ENCODE data around the gene VPS51.

Gene VPS51

GRCh38 chr11:65111744-65112545 lies 15.9 kb downstream of the VPS51 start, which contains the start of gene TM7SF2:
Gene TM7SF2, plus strand, starts transcription at chr11:65111872. Its CDS starts 144 bp downstream, at chr11:65112016.
- Histone ChIP-seq H4K20me1 (ENCODE audit: insufficient read depth, low read length) (no peaks in the 10 kb centered on the region), H3K9me3 (replicated peaks; ENCODE audit: insufficient read depth, low read length) (no peaks in the 10 kb centered on the region), H3K79me2 (ENCODE audit: low read length) (peaks cover 21% of the 10 kb centered on the region), H3K4me3 (ENCODE audit: low read length) (peak within 1 kb of the TSS; percentile 57), H3K27ac (ENCODE audit: low read length) (peak within 1 kb of the TSS; percentile 27; the same call in 1 of the 2 replicates), H3K4me2 (ENCODE audit: low read depth, low read length) (peak within 1 kb of the TSS; percentile 85), H3K9me2 (replicated peaks; ENCODE audit: insufficient read depth, low read length) (no peaks in the 10 kb centered on the region), H2AFZ (ENCODE audit: low read length) (peak within 1 kb of the TSS; percentile 54), H3K9ac (ENCODE audit: low read length) (peak within 1 kb of the TSS; percentile 57; the same call in 1 of the 2 replicates), H3K36me3 (replicated peaks; ENCODE audit: insufficient read depth, low read length) (no peaks in the 10 kb centered on the region), H3F3A (ENCODE audit: insufficient read depth, low read length) (peaks cover 18% of the 10 kb centered on the region), H3K4me1 (ENCODE audit: low read length) (peaks cover 27% of the 10 kb centered on the region), H3K27me3 (replicated peaks; ENCODE audit: insufficient read depth, low read length) (no peaks in the 10 kb centered on the region)
- DNase-seq = peak; percentile 98
- TF ChIP-seq EZH2phosphoT487 (IDR thresholded peaks at IDR 0.05; ENCODE audit: low read length) (no peak), CTCF (IDR thresholded peaks at IDR 0.05; ENCODE audit: low read length) (no peak), EZH2 (optimal IDR thresholded peaks at IDR 0.05; ENCODE audit: low read depth, low read length) (no peak)

- Histone ChIP-seq H3K27ac (ENCODE audit: low read length) (peak overlapping the region; percentile 27; the same call in 1 of the 2 replicates), H3K4me3 (ENCODE audit: low read length) (peak overlapping the region; percentile 57), H3K9ac (ENCODE audit: low read length) (peak overlapping the region; percentile 57; the same call in 1 of the 2 replicates), H3K79me2 (ENCODE audit: low read length) (peaks cover 22% of the 10 kb centered on the region), H3K9me2 (replicated peaks; ENCODE audit: insufficient read depth, low read length) (no peaks in the 10 kb centered on the region), H3F3A (ENCODE audit: insufficient read depth, low read length) (peaks cover 23% of the 10 kb centered on the region), H3K9me3 (replicated peaks; ENCODE audit: insufficient read depth, low read length) (no peaks in the 10 kb centered on the region), H3K27me3 (replicated peaks; ENCODE audit: insufficient read depth, low read length) (no peaks in the 10 kb centered on the region), H3K36me3 (replicated peaks; ENCODE audit: insufficient read depth, low read length) (no peaks in the 10 kb centered on the region), H3K4me2 (ENCODE audit: low read depth, low read length) (peak overlapping the region; percentile 85), H4K20me1 (ENCODE audit: insufficient read depth, low read length) (no peaks in the 10 kb centered on the region), H3K4me1 (ENCODE audit: low read length) (peaks cover 27% of the 10 kb centered on the region), H2AFZ (ENCODE audit: low read length) (peak overlapping the region; percentile 54)
- TF ChIP-seq CTCF (IDR thresholded peaks at IDR 0.05; ENCODE audit: low read length) (peak; percentile 92), EZH2 (optimal IDR thresholded peaks at IDR 0.05; ENCODE audit: low read depth, low read length) (no peak), EZH2phosphoT487 (IDR thresholded peaks at IDR 0.05; ENCODE audit: low read length) (no peak)
- DNase-seq = peak; percentile 59
Measured at GRCh38 chr11:65112546-65113360, 16.7 kb downstream of the VPS51 start.

- H3K27ac ChIP-seq (ENCODE audit: low read length) = no peak overlapping the region
- peaks cover 29% of the 10 kb centered on the region for H3F3A ChIP-seq (ENCODE audit: insufficient read depth, low read length)
- H3K79me2 ChIP-seq (ENCODE audit: low read length) = peaks cover 22% of the 10 kb centered on the region
- H3K9me3 ChIP-seq (replicated peaks; ENCODE audit: insufficient read depth, low read length) = no peaks in the 10 kb centered on the region
- H3K4me2 ChIP-seq (ENCODE audit: low read depth, low read length) = peak overlapping the region; percentile 85; the same call in 1 of the 2 replicates
- TF ChIP-seq EZH2 (optimal IDR thresholded peaks at IDR 0.05; ENCODE audit: low read depth, low read length) = no peak
- TF ChIP-seq EZH2phosphoT487 (IDR thresholded peaks at IDR 0.05; ENCODE audit: low read length) = no peak
- TF ChIP-seq CTCF (IDR thresholded peaks at IDR 0.05; ENCODE audit: low read length) = no peak
- H3K9me2 ChIP-seq (replicated peaks; ENCODE audit: insufficient read depth, low read length) = no peaks in the 10 kb centered on the region
- H3K4me1 ChIP-seq (ENCODE audit: low read length) = peaks cover 27% of the 10 kb centered on the region
- peak overlapping the region; percentile 57; the same call in 1 of the 2 replicates for H3K9ac ChIP-seq (ENCODE audit: low read length)
- DNase-seq = no peak
- H4K20me1 ChIP-seq (ENCODE audit: insufficient read depth, low read length) = no peaks in the 10 kb centered on the region
- H3K36me3 ChIP-seq (replicated peaks; ENCODE audit: insufficient read depth, low read length) = no peaks in the 10 kb centered on the region; the same call in 1 of the 2 replicates
- peak overlapping the region; percentile 57 for H3K4me3 ChIP-seq (ENCODE audit: low read length)
- no peaks in the 10 kb centered on the region for H3K27me3 ChIP-seq (replicated peaks; ENCODE audit: insufficient read depth, low read length)
- 0 out of 2 replicates have a peak overlapping the region, but pooled peaks have one; percentile 54 for H2AFZ ChIP-seq (ENCODE audit: low read length)
Measured at GRCh38 chr11:65113361-65113756, 17.3 kb downstream of the VPS51 start.

Data from MM.1S (cell line).